ENCODE results near the gene C1orf105. TPM values are rescaled to one million over a fixed set of nuclear protein-coding genes. Genes with fewer than 3 reads are reported as not detected.

Gene C1orf105
- polyA plus RNA-seq, 1 donor (not counting 4 experiments of a cell fraction or from before 2014, with no cell fraction given): not detected

DNA sequence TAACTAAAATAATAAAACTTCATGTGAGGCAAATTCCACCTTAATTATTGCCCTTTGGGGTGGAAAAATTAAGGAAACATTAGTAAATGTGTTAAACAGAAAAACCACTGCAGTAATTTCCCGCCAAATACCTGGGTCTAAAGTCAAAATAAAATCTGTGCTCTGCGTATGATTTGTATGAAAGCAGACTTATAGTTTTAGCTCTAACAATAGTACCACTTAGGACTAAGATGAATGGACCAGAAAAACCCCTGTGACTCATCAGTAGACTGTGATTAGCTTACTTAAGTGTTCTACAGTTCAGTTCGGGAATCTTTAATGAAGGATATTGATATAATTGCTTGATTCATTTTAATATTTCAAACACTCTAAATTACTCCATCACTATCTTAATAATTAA, 23.3 kb upstream of the C1orf105 start:
- H3K27ac ChIP-seq (ENCODE audit: control insufficient read depth, insufficient read depth, low read length): no peak overlapping the region
- H4K20me1 ChIP-seq (ENCODE audit: control insufficient read depth, extremely low read depth, insufficient read depth, low read length): no peaks in the 10 kb centered on the region
- no peak for TF ChIP-seq EZH2 (IDR thresholded peaks at IDR 0.05; ENCODE audit: low read length)
- TF ChIP-seq, protein P1, sequence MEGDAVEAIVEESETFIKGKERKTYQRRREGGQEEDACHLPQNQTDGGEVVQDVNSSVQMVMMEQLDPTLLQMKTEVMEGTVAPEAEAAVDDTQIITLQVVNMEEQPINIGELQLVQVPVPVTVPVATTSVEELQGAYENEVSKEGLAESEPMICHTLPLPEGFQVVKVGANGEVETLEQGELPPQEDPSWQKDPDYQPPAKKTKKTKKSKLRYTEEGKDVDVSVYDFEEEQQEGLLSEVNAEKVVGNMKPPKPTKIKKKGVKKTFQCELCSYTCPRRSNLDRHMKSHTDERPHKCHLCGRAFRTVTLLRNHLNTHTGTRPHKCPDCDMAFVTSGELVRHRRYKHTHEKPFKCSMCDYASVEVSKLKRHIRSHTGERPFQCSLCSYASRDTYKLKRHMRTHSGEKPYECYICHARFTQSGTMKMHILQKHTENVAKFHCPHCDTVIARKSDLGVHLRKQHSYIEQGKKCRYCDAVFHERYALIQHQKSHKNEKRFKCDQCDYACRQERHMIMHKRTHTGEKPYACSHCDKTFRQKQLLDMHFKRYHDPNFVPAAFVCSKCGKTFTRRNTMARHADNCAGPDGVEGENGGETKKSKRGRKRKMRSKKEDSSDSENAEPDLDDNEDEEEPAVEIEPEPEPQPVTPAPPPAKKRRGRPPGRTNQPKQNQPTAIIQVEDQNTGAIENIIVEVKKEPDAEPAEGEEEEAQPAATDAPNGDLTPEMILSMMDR (optimal IDR thresholded peaks at IDR 0.05 in 1 of 3, IDR thresholded peaks at IDR 0.05 in 1 of 3, conservative IDR thresholded peaks at IDR 0.05 in 1 of 3; ENCODE audit: extremely low read depth in 1 of 3, insufficient read depth in 2 of 3, low read length in 3 of 3): no peak
- H3K79me2 ChIP-seq (ENCODE audit: control insufficient read depth, insufficient read depth, low read length): no peaks in the 10 kb centered on the region
- no peaks in the 10 kb centered on the region for H3K9me1 ChIP-seq (ENCODE audit: control insufficient read depth, extremely low read depth, insufficient read depth, low read length)
- dilution Hi-C loops (cut with MboI; ENCODE audit: extremely low pct_ligation_motif_present, low sequenced_read_pairs): no loop called here
- H2AFZ ChIP-seq (ENCODE audit: control insufficient read depth, low read length): no peak overlapping the region
- DNase-seq (ENCODE audit: low read depth, low spot score) (no peak), FAIRE-seq (peak; percentile 86)
- no peak overlapping the region for H3K4me2 ChIP-seq (ENCODE audit: control insufficient read depth, extremely low read depth, insufficient read depth, low read depth, low read length)
- no peaks in the 10 kb centered on the region for H3K9me3 ChIP-seq (ENCODE audit: control insufficient read depth, low read depth, low read length)
- no peak overlapping the region for H3K4me3 ChIP-seq (ENCODE audit: control insufficient read depth in 2 of 3, extremely low read depth in 1 of 3, insufficient read depth in 2 of 3, low read depth in 1 of 3, low read length in 3 of 3)
- no peaks in the 10 kb centered on the region for H3K27me3 ChIP-seq (ENCODE audit: control insufficient read depth, extremely low read depth, insufficient read depth, low read length)
- no peak overlapping the region for H3K9ac ChIP-seq (ENCODE audit: control insufficient read depth, extremely low read depth, insufficient read depth, low read length)
- H3K36me3 ChIP-seq (ENCODE audit: control insufficient read depth in 2 of 2, extremely low read depth in 1 of 2, insufficient read depth in 2 of 2, low read length in 2 of 2): no peaks in the 10 kb centered on the region
- peaks cover 19% of the 10 kb centered on the region for H3K4me1 ChIP-seq (ENCODE audit: control insufficient read depth, extremely low read depth, insufficient read depth, low read length)

GRCh38 chr1:172397633-172398032, 22.9 kb upstream of the C1orf105 start:
- no peak for DNase-seq (ENCODE audit: low read depth, low spot score)
- H3K9me1 ChIP-seq (ENCODE audit: control insufficient read depth, extremely low read depth, insufficient read depth, low read length): no peaks in the 10 kb centered on the region
- no peaks in the 10 kb centered on the region for H3K9me3 ChIP-seq (ENCODE audit: control insufficient read depth, low read depth, low read length)
- H3K9ac ChIP-seq (ENCODE audit: control insufficient read depth, extremely low read depth, insufficient read depth, low read length): no peak overlapping the region
- H3K27ac ChIP-seq (ENCODE audit: control insufficient read depth, insufficient read depth, low read length): no peak overlapping the region
- no peak overlapping the region for H3K4me3 ChIP-seq (ENCODE audit: control insufficient read depth in 2 of 3, extremely low read depth in 1 of 3, insufficient read depth in 2 of 3, low read depth in 1 of 3, low read length in 3 of 3)
- no peak overlapping the region for H3K4me2 ChIP-seq (ENCODE audit: control insufficient read depth, extremely low read depth, insufficient read depth, low read depth, low read length)
- no peak overlapping the region for H2AFZ ChIP-seq (ENCODE audit: control insufficient read depth, low read length)
- H3K79me2 ChIP-seq (ENCODE audit: control insufficient read depth, insufficient read depth, low read length): no peaks in the 10 kb centered on the region
- H3K27me3 ChIP-seq (ENCODE audit: control insufficient read depth, extremely low read depth, insufficient read depth, low read length): no peaks in the 10 kb centered on the region
- FAIRE-seq: no peak
- H3K4me1 ChIP-seq (ENCODE audit: control insufficient read depth, extremely low read depth, insufficient read depth, low read length): peaks cover 19% of the 10 kb centered on the region
- no peak for TF ChIP-seq EZH2 (IDR thresholded peaks at IDR 0.05; ENCODE audit: low read length)
- TF ChIP-seq, protein P1 (optimal IDR thresholded peaks at IDR 0.05 in 1 of 3, IDR thresholded peaks at IDR 0.05 in 1 of 3, conservative IDR thresholded peaks at IDR 0.05 in 1 of 3; ENCODE audit: extremely low read depth in 1 of 3, insufficient read depth in 2 of 3, low read length in 3 of 3): no peak
- H3K36me3 ChIP-seq (ENCODE audit: control insufficient read depth in 2 of 2, extremely low read depth in 1 of 2, insufficient read depth in 2 of 2, low read length in 2 of 2): no peaks in the 10 kb centered on the region
- no peaks in the 10 kb centered on the region for H4K20me1 ChIP-seq (ENCODE audit: control insufficient read depth, extremely low read depth, insufficient read depth, low read length)
- dilution Hi-C loops (cut with MboI; ENCODE audit: extremely low pct_ligation_motif_present, low sequenced_read_pairs): no loop called here

Measured in keratinocyte (primary cell).